Memory B cell (primary cell): ENCODE measurements around the gene CNTF.

Source experiments
- ATAC-seq: fragments of 150-1000 bp; cut with Tn5 transposase; 2 replicates; pipeline ENCODE4 v1.10.0; 2021; ENCODE audit warnings: low read depth, mild to moderate bottlenecking, moderate library complexity
- DNase-seq, 2 donors: peaks; one replicate each; pipeline ENCODE4 v3.0.0; 2022; ENCODE audit warnings: low spot score in 2 of 2
- H3K27ac Mint-ChIP-seq: one replicate; pipeline ENCODE4 v1.8.0; 2022; ENCODE audit warnings: mild to moderate bottlenecking, moderate library complexity, mixed read lengths
- H3K27me3 Mint-ChIP-seq: one replicate; pipeline ENCODE4 v1.8.0; 2022; ENCODE audit warnings: mixed read lengths
- H3K36me3 Mint-ChIP-seq: one replicate; pipeline ENCODE4 v1.8.0; 2022; ENCODE audit warnings: mild to moderate bottlenecking, mixed read lengths
- H3K4me1 Mint-ChIP-seq: one replicate; pipeline ENCODE4 v1.8.0; 2022; ENCODE audit warnings: mixed read lengths
- H3K4me3 Mint-ChIP-seq: one replicate; pipeline ENCODE4 v1.8.0; 2022; ENCODE audit warnings: mild to moderate bottlenecking, moderate library complexity, mixed read lengths
- H3K9me3 Mint-ChIP-seq: one replicate; pipeline ENCODE4 v1.8.0; 2022; ENCODE audit warnings: mixed read lengths

The CNTF gene

DNA sequence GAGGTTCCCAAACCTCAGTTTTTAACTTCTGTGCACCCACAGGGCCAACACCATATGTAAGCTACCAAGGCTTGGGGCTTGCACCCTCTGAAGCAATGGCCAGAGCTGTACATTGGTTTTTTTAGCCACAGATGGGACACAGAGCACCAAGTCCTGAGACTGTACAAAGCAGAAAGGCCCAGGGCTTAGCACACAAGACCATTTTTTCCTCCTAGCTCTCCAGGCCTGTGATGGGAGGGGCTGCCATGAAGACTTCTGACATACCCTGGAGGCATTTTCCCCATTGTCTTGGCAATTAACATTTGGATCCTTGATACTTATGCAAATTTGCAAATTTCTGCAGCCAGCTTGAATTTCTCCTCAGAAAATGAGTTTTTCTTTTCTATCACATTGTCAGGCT lies 23.4 kb downstream of the CNTF start:
- no peak overlapping the region for H3K4me3 Mint-ChIP-seq
- H3K4me1 Mint-ChIP-seq: peaks cover 18% of the 10 kb centered on the region
- no peak for ATAC-seq
- H3K27ac Mint-ChIP-seq: no peak overlapping the region
- H3K9me3 Mint-ChIP-seq: peaks cover 4% of the 10 kb centered on the region
- H3K36me3 Mint-ChIP-seq: no peaks in the 10 kb centered on the region
- DNase-seq: no peak
- peaks cover 4% of the 10 kb centered on the region for H3K27me3 Mint-ChIP-seq

DNA sequence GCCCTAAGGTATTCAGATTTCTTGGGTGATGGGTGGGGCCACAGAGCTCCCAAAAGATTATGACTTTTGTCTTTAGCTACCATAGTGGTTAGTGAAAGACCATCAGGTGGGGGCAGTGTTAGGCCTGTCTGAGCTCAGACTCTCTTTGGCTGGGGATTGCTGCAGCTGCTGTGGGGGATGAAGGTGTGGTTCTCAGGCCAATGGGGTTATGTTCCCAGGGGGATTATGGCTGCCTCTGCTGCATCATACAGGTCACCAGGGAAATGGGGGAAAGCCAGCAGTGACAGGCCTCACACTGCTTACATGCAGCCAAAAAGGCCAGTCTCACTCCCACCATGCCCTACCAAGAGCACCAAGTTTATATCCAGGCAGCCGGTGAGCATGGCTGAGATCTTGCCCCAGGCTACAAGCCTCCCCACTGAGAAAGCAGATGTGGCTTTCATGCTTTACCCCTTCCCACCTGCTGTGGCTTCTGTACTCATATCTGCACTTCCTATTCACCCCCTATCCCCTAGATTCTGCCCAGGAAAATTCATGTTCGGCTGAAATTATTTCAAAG lies 24.8 kb downstream of the CNTF start:
- H3K36me3 Mint-ChIP-seq: no peaks in the 10 kb centered on the region
- H3K9me3 Mint-ChIP-seq: peaks cover 6% of the 10 kb centered on the region
- peaks cover 14% of the 10 kb centered on the region for H3K4me1 Mint-ChIP-seq
- DNase-seq: peak; percentile 20 to 26
- ATAC-seq: peak; percentile 87
- H3K27ac Mint-ChIP-seq: peak overlapping the region; percentile 53
- peaks cover 4% of the 10 kb centered on the region for H3K27me3 Mint-ChIP-seq
- H3K4me3 Mint-ChIP-seq: no peak overlapping the region

DNA sequence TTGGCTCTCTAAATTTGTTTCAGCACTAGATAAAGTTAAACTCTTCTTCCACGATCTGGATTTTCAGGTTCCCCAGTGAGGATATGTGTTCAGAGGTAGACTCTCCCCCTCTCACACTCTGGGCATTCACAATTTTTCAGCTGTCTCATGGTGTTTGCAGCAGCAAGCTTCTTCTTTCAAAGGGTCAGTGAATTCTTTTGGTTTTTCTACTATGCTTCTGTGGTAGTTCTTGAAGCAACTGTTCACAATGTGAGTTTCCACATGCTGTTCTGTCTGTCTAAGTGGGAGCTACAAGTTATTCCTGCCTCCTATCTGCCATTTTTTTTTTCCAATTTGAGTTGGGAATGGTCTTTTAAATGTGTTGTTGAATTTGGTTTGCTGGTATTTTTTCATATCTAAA lies 25.4 kb downstream of the CNTF start:
- no peak for ATAC-seq
- DNase-seq: no peak

DNA sequence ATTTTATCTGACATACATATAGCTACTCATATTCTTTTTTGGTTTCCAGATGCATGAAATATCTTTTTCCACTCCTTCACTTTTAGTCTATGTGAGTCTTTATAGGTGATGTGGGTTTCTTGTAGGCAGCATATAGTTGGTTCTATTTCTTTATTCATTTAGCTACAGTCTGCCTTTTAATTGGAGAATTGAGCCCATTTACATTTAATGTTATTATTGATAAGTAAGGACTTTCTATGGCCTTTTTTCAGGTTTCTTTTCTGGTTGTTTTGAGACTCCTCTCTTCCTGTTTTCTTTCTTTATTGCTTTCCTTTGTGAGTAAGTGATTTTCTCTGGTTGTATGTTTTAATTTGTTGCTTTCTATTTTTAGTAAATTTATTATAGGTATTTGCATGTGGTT lies 27.2 kb downstream of the CNTF start:
- H3K36me3 Mint-ChIP-seq: no peaks in the 10 kb centered on the region
- ATAC-seq (no peak), DNase-seq (no peak)
- peaks cover 5% of the 10 kb centered on the region for H3K9me3 Mint-ChIP-seq
- no peak overlapping the region for H3K27ac Mint-ChIP-seq
- H3K4me3 Mint-ChIP-seq: no peak overlapping the region
- H3K4me1 Mint-ChIP-seq: peaks cover 16% of the 10 kb centered on the region
- H3K27me3 Mint-ChIP-seq: peaks cover under 1% of the 10 kb centered on the region

More for the DNA sequence above, 25.4 kb downstream of the CNTF start:
- H3K4me3 Mint-ChIP-seq: no peak overlapping the region
- peaks cover 6% of the 10 kb centered on the region for H3K9me3 Mint-ChIP-seq
- H3K27me3 Mint-ChIP-seq: peaks cover 4% of the 10 kb centered on the region
- H3K36me3 Mint-ChIP-seq: no peaks in the 10 kb centered on the region
- peak overlapping the region; percentile 53 for H3K27ac Mint-ChIP-seq
- H3K4me1 Mint-ChIP-seq: peaks cover 14% of the 10 kb centered on the region

DNA sequence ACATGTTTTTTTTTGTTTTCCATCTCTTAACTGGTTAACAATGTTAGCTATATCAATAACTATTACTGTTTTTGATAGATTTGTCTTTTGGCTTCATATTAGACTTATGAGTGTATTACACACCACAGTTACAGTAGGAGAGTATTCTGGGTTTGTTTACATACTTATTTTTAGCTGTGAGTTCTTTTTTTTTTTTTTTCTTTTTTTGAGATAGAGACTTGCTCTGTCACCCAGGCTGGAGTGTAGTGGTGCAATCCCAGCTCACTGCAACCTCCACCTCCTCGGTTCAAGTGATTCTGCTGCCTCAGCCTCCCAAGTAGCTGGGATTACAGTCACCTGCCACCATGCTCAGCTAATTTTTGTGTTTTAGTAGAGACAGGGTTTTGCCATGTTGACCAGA lies 28.0 kb downstream of the CNTF start:
- H3K4me3 Mint-ChIP-seq: no peak overlapping the region
- ATAC-seq (no peak), DNase-seq (no peak)
- H3K27ac Mint-ChIP-seq: no peak overlapping the region
- peaks cover 16% of the 10 kb centered on the region for H3K4me1 Mint-ChIP-seq
- H3K27me3 Mint-ChIP-seq: no peaks in the 10 kb centered on the region
- peaks cover 3% of the 10 kb centered on the region for H3K9me3 Mint-ChIP-seq
- H3K36me3 Mint-ChIP-seq: no peaks in the 10 kb centered on the region

DNA sequence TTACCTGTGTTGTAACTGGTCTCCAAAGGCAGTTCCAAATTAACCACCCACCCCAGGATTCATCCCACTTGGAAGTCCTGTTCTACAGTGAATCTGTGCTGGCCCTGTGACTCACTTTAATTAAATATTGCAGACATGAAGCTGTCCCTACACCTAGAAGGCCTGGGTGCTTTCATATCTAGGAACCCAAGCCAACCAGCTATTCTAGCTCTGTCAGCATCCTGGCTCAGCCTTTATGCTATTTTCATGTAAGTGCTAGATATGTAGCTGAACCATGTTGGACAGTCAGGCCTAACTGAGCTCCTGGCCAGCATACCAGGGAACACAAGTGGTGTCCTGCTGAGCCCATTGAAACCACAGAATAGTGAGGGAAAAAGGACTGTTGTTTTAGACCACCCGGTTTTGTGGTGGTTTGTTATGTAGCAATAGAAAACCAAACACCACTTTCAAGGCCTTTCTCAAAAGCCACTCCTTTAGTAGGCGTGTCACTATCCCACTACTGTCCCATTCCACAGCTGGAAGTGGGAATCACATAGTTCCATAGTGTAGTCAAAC lies 30.3 kb downstream of the CNTF start:
- Mint-ChIP-seq H3K4me3 (no peak overlapping the region), H3K27ac (no peak overlapping the region), H3K9me3 (peaks cover 3% of the 10 kb centered on the region), H3K4me1 (peaks cover 2% of the 10 kb centered on the region), H3K27me3 (no peaks in the 10 kb centered on the region), H3K36me3 (no peaks in the 10 kb centered on the region)
- no peak for DNase-seq
- ATAC-seq: no peak

DNA sequence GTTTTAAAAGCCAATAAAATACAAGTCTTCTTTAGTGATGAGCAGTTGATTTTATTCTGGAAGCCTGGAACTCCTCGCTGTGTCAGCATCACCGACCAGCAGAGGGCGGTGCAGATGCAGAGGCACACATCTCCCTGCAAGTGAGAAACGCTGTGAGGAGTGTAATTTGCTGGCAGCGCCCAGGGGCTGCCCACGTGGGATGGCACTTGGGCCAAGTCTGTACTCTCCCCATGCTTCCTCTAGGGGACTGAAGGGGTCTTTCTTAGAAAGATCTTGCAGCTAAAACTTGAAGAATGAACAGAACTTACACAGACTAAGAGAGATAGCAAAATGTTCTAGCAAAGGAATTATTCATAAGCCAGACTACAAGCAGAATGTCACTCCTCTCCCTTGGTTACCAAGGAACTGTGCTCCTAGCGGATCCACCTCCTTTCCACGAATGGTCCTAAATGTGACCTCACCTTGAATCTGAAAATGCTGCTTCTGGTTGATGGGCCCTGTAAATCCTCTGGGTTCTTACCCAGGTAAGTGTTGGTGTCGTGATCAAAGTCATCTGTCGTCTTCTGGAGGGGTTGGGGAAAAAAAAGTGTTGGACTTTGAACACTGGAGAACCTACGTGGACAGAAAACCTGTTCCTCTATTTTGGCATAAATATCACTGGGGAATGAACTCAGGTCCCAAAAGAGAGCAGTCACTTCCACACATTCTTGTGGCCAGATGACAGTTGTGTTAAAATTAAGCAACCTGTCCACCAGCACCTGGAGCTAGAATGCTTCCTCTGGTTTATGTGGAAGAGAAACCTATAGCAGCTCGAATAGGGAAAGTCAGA lies 31.8 kb downstream of the CNTF start:
- ATAC-seq (peak; percentile 99), DNase-seq (peak; percentile 69 to 71)
- H3K9me3 Mint-ChIP-seq: peaks cover 3% of the 10 kb centered on the region
- no peaks in the 10 kb centered on the region for H3K36me3 Mint-ChIP-seq
- H3K4me3 Mint-ChIP-seq: no peak overlapping the region
- H3K27me3 Mint-ChIP-seq: peaks cover 2% of the 10 kb centered on the region
- no peak overlapping the region for H3K27ac Mint-ChIP-seq
- peaks cover 2% of the 10 kb centered on the region for H3K4me1 Mint-ChIP-seq

DNA sequence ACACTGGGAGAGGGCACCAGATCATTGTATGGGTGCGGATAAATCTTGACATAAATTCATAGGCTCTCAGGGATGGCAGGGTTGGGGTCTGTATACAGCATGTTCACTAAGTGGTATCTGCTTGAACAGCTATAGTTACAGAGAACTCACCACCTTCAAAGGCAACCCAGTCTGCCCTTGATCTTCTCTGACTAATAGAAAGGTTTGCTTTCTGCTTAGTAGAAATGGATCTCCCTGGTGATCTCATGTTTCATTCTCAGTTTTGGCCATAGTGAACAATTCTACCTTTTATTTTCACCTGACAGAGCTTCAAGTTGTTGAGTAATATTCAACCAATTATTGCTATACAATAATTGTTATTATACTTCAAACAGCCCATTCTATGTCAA lies 32.4 kb downstream of the CNTF start:
- Mint-ChIP-seq H3K4me3 (no peak overlapping the region), H3K36me3 (no peaks in the 10 kb centered on the region), H3K9me3 (peaks cover 2% of the 10 kb centered on the region), H3K4me1 (peaks cover 2% of the 10 kb centered on the region), H3K27ac (no peak overlapping the region), H3K27me3 (peaks cover 2% of the 10 kb centered on the region)
- no peak for ATAC-seq
- no peak for DNase-seq

DNA sequence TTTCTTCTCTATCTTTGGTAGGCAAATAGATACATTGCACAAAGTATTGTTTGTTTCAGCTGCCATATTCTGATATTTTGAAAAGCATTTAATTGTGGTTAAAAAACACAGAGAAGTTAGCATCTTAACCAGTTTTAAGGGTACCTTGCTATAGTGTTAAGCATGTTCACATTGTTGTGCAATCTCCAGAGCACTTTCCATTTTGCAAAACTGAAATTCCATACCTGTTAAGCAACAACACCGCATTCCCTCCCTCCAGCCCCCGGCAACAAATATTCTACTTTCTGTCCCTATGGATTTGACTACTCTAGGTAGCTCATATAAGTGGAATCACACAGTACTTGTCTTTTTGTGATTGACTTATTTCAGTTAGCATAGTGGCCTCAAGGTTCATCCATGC lies 33.9 kb downstream of the CNTF start:
- H3K4me1 Mint-ChIP-seq: peaks cover 2% of the 10 kb centered on the region
- DNase-seq (no peak), ATAC-seq (no peak)
- H3K27me3 Mint-ChIP-seq: peaks cover 7% of the 10 kb centered on the region
- no peaks in the 10 kb centered on the region for H3K36me3 Mint-ChIP-seq
- H3K9me3 Mint-ChIP-seq: no peaks in the 10 kb centered on the region
- no peak overlapping the region for H3K4me3 Mint-ChIP-seq
- H3K27ac Mint-ChIP-seq: no peak overlapping the region

DNA sequence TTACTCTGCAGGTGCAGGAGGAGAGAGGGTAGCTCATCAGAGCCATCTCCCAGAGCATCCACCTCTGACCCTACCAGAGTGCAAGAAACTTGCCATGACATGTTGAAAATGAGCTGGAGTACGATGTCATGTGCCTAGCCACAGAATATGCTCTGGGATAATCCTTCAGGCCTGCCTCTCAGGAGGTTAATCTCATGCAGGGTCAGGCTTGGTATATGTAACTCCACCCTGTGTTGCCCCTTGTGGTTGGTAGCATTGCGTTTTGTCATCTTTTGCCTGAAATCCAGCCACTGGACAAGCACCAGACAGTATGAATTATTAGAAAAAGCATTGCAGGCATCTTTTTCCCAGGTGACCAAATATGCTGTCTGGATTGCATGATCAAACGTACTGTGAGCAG lies 36.2 kb downstream of the CNTF start:
- no peak for ATAC-seq
- Mint-ChIP-seq H3K4me1 (peaks cover 2% of the 10 kb centered on the region), H3K4me3 (no peak overlapping the region), H3K9me3 (no peaks in the 10 kb centered on the region), H3K27me3 (peaks cover 14% of the 10 kb centered on the region), H3K36me3 (no peaks in the 10 kb centered on the region), H3K27ac (no peak overlapping the region)
- DNase-seq: no peak

DNA sequence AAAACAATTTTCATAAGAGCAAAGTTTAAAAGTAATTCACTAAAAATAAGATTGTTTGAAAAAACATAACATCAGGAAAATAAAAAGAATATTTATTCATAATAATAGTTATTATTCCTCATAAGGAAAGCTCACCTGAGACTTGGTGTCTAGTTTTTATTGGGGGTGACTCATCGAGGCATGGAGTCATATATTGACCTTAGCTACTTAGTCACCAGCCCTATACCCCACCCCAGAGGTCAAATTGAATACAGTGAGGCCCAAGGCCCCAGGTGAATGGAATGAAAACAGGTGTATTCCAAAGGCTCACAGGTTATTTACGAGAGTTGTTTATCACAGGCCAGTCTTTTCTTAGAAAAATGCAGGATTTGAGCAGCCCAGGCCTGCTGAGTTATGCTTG lies 36.9 kb downstream of the CNTF start:
- no peak overlapping the region for H3K27ac Mint-ChIP-seq
- H3K4me3 Mint-ChIP-seq: no peak overlapping the region
- peaks cover 14% of the 10 kb centered on the region for H3K27me3 Mint-ChIP-seq
- H3K9me3 Mint-ChIP-seq: no peaks in the 10 kb centered on the region
- DNase-seq (no peak), ATAC-seq (no peak)
- no peaks in the 10 kb centered on the region for H3K4me1 Mint-ChIP-seq
- no peaks in the 10 kb centered on the region for H3K36me3 Mint-ChIP-seq

DNA sequence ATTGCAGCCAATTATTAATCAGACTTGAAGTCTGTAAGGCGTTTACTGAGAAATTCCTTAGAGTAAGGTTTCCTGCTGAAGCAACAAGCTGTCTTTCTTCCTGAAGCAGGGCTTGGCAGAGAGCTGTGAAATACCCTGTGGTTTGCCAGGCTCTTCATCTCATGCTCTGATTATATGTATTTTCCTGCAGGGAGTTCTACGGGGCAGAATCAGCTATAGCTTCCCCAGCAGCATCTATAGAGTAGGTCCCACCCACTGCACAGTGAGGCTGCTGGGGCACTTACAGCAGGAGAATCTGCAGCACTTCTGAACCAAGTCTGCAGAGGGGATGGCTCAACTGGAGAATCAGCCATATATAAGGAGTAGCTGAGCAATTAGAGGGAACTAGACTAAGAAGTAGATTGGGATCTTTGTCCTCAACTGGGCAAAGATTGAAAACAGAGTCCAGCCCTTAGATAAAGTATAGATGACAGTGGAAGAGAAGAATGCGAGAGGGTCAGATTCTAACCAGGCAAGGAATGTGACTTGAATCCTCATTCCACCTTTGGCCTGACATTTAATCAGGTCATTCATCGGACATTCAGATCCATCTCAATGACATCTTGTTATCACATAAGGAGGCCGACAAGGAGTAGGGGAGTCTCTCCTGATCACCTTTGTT lies 37.6 kb downstream of the CNTF start:
- no peaks in the 10 kb centered on the region for H3K36me3 Mint-ChIP-seq
- H3K4me3 Mint-ChIP-seq: no peak overlapping the region
- no peaks in the 10 kb centered on the region for H3K9me3 Mint-ChIP-seq
- peaks cover 14% of the 10 kb centered on the region for H3K27me3 Mint-ChIP-seq
- H3K4me1 Mint-ChIP-seq: no peaks in the 10 kb centered on the region
- ATAC-seq (no peak), DNase-seq (no peak)
- H3K27ac Mint-ChIP-seq: no peak overlapping the region

DNA sequence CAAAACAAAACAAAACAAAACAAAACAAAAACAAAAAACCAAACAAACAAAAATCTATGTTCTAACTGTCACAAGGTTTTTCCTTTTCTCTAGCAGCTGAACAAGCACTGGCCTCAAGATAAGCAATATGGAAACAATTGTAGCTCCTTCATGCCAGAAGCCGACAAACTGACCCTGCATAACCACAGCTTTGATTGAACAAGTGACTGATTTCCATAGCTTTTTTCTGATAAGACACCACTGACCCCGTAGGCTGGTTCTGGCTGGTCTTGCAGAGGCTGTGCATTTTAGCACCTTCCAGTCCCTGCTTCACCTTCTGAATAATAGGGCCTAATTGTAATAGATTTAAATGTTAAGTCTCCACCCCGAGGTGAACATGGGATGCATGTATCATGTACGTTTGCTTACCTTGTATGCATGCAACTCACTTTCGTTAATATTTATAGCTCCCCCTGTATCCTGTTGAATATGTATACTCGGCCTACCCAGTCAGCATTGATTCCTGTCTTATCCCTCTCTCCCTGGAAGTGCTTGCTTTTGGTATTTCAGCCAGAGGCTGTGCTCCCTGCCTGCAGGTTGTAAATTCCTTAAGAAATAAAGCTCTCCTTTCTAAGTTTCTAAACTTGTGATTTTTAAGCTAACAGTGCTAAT lies 49.6 kb downstream of the CNTF start:
- Mint-ChIP-seq H3K9me3 (no peaks in the 10 kb centered on the region), H3K27me3 (no peaks in the 10 kb centered on the region), H3K4me1 (no peaks in the 10 kb centered on the region), H3K27ac (no peak overlapping the region), H3K36me3 (no peaks in the 10 kb centered on the region), H3K4me3 (no peak overlapping the region)
- ATAC-seq (no peak), DNase-seq (no peak)

DNA sequence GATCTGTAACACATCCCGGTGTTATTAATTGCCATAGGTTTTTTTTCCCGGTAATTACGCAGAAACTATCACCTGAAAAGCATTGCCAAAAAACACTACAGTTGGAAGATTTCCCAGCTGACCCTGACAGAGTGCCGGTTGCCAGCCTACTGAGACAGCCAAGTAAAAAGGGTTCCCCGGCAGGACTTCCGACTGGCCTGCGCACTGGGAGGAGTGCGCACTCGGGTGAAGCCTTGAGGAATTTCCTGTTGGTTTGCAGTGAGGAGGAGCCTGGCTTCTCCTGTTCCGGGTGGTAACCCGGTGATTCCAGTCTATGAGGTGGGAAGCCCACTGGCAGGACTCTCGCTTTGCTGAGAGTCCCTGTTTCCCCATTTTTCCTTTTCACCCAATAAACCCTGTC lies 52.1 kb downstream of the CNTF start:
- Mint-ChIP-seq H3K27me3 (peaks cover 1% of the 10 kb centered on the region), H3K36me3 (no peaks in the 10 kb centered on the region), H3K4me3 (no peak overlapping the region), H3K4me1 (no peaks in the 10 kb centered on the region), H3K27ac (no peak overlapping the region), H3K9me3 (no peaks in the 10 kb centered on the region)
- ATAC-seq: no peak
- DNase-seq: no peak
